ENCODE results near the gene AP3S1. TPM values are rescaled to one million over a fixed set of nuclear protein-coding genes. Genes with fewer than 3 reads are reported as not detected.

The AP3S1 gene
- total and polyA plus RNA-seq, 2 of the 13 experiments (the other 11 are each of a cell fraction or from before 2014, with no cell fraction given), result 50.5 to 85.9 TPM

DNA sequence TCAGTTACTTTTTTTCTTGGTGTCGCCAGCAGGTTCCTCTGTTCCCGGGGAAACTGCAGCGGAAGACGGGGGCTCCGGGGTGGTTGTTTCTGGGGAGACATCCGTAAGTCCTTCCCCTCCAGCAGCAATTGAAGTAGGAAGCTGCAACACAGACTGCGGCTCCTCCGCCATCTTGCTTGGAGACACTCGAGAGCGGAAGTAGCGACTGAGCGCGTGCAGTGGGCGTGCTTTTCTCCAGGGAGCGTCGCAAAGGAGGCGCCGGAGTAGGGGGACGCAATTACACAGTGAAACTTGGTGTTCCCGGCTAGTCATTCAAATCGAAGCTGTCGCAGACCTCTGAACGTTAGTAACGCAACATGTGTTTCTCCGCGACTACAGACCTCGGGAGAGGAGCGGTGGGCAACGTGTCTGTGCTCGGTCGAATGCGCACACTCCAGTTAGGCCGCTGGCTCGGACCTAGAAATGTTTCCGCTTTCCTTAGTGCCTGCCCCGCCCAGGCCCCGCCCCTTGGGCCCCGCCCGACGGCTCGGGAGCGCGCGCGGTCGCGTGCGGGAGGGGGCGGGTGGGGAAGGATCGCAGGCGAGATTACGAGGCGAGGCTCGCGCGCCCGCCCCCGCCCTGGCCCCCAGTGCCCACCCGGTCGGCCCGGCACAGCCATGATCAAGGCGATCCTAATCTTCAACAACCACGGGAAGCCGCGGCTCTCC lies at the start of gene AP3S1, which contains the start of gene ATG12 (continued):
- TF ChIP-seq, protein P1, sequence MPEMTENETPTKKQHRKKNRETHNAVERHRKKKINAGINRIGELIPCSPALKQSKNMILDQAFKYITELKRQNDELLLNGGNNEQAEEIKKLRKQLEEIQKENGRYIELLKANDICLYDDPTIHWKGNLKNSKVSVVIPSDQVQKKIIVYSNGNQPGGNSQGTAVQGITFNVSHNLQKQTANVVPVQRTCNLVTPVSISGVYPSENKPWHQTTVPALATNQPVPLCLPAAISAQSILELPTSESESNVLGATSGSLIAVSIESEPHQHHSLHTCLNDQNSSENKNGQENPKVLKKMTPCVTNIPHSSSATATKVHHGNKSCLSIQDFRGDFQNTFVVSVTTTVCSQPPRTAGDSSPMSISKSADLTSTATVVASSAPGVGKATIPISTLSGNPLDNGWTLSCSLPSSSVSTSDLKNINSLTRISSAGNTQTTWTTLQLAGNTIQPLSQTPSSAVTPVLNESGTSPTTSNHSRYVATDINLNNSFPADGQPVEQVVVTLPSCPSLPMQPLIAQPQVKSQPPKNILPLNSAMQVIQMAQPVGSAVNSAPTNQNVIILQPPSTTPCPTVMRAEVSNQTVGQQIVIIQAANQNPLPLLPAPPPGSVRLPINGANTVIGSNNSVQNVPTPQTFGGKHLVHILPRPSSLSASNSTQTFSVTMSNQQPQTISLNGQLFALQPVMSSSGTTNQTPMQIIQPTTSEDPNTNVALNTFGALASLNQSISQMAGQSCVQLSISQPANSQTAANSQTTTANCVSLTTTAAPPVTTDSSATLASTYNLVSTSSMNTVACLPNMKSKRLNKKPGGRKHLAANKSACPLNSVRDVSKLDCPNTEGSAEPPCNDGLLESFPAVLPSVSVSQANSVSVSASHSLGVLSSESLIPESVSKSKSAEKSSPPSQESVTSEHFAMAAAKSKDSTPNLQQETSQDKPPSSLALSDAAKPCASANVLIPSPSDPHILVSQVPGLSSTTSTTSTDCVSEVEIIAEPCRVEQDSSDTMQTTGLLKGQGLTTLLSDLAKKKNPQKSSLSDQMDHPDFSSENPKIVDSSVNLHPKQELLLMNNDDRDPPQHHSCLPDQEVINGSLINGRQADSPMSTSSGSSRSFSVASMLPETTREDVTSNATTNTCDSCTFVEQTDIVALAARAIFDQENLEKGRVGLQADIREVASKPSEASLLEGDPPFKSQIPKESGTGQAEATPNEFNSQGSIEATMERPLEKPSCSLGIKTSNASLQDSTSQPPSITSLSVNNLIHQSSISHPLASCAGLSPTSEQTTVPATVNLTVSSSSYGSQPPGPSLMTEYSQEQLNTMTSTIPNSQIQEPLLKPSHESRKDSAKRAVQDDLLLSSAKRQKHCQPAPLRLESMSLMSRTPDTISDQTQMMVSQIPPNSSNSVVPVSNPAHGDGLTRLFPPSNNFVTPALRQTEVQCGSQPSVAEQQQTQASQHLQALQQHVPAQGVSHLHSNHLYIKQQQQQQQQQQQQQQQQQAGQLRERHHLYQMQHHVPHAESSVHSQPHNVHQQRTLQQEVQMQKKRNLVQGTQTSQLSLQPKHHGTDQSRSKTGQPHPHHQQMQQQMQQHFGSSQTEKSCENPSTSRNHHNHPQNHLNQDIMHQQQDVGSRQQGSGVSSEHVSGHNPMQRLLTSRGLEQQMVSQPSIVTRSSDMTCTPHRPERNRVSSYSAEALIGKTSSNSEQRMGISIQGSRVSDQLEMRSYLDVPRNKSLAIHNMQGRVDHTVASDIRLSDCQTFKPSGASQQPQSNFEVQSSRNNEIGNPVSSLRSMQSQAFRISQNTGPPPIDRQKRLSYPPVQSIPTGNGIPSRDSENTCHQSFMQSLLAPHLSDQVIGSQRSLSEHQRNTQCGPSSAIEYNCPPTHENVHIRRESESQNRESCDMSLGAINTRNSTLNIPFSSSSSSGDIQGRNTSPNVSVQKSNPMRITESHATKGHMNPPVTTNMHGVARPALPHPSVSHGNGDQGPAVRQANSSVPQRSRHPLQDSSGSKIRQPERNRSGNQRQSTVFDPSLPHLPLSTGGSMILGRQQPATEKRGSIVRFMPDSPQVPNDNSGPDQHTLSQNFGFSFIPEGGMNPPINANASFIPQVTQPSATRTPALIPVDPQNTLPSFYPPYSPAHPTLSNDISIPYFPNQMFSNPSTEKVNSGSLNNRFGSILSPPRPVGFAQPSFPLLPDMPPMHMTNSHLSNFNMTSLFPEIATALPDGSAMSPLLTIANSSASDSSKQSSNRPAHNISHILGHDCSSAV (CRISPR knock-in tag; IDR thresholded peaks at IDR 0.05; ENCODE audit: borderline replicate concordance), result no peak
- peak; percentile 60; the same call in 1 of the 2 replicates for TF ChIP-seq CBX5 (CRISPR knock-in tag; IDR thresholded peaks at IDR 0.05; ENCODE audit: borderline replicate concordance)
- TF ChIP-seq ZNF12 (CRISPR knock-in tag; IDR thresholded peaks at IDR 0.05), result no peak; the same call in 1 of the 2 replicates
- TF ChIP-seq ZNF230 (CRISPR knock-in tag; IDR thresholded peaks at IDR 0.05), result no peak; the same call in 1 of the 2 replicates
- peak; percentile 88; the same call in 1 of the 2 replicates for TF ChIP-seq ZFP36L1 (CRISPR knock-in tag; IDR thresholded peaks at IDR 0.05)
- peak; percentile 82 for TF ChIP-seq RBFOX2 (IDR thresholded peaks at IDR 0.05; ENCODE audit: low read depth, low read length)
- TF ChIP-seq ZNF781 (CRISPR knock-in tag; IDR thresholded peaks at IDR 0.05; ENCODE audit: borderline replicate concordance, not compliant biosample characterization), result peak; percentile 79
- TF ChIP-seq ZNF563 (CRISPR knock-in tag; IDR thresholded peaks at IDR 0.05), result peak; percentile 50
- TF ChIP-seq SCMH1 (CRISPR knock-in tag; IDR thresholded peaks at IDR 0.05; ENCODE audit: borderline replicate concordance), result no peak
- TF ChIP-seq FOXJ3 (CRISPR knock-in tag; IDR thresholded peaks at IDR 0.05; ENCODE audit: borderline replicate concordance), result peak; percentile 46; the same call in 1 of the 2 replicates
- TF ChIP-seq ISL2 (CRISPR knock-in tag; IDR thresholded peaks at IDR 0.05), result peak; percentile 60
- TF ChIP-seq, protein P2, sequence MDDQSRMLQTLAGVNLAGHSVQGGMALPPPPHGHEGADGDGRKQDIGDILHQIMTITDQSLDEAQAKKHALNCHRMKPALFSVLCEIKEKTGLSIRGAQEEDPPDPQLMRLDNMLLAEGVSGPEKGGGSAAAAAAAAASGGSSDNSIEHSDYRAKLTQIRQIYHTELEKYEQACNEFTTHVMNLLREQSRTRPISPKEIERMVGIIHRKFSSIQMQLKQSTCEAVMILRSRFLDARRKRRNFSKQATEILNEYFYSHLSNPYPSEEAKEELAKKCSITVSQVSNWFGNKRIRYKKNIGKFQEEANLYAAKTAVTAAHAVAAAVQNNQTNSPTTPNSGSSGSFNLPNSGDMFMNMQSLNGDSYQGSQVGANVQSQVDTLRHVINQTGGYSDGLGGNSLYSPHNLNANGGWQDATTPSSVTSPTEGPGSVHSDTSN (CRISPR knock-in tag; IDR thresholded peaks at IDR 0.05; ENCODE audit: borderline replicate concordance), result no peak
- peak; percentile 64; the same call in 1 of the 2 replicates for TF ChIP-seq ZNF431 (CRISPR knock-in tag; IDR thresholded peaks at IDR 0.05; ENCODE audit: borderline replicate concordance, low read depth)
- no peak; the same call in 1 of the 2 replicates for TF ChIP-seq HMG20A (CRISPR knock-in tag; IDR thresholded peaks at IDR 0.05; ENCODE audit: borderline replicate concordance)
- TF ChIP-seq ZNF598 (CRISPR knock-in tag; IDR thresholded peaks at IDR 0.05; ENCODE audit: borderline replicate concordance), result peak; percentile 82
- TF ChIP-seq, protein P3, sequence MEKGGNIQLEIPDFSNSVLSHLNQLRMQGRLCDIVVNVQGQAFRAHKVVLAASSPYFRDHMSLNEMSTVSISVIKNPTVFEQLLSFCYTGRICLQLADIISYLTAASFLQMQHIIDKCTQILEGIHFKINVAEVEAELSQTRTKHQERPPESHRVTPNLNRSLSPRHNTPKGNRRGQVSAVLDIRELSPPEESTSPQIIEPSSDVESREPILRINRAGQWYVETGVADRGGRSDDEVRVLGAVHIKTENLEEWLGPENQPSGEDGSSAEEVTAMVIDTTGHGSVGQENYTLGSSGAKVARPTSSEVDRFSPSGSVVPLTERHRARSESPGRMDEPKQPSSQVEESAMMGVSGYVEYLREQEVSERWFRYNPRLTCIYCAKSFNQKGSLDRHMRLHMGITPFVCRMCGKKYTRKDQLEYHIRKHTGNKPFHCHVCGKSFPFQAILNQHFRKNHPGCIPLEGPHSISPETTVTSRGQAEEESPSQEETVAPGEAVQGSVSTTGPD (CRISPR knock-in tag; IDR thresholded peaks at IDR 0.05), result no peak
- TF ChIP-seq ZNF839 (CRISPR knock-in tag; IDR thresholded peaks at IDR 0.05; ENCODE audit: borderline replicate concordance), result no peak
- no peak; the same call in 1 of the 2 replicates for TF ChIP-seq MEIS1 (CRISPR knock-in tag; IDR thresholded peaks at IDR 0.05; ENCODE audit: borderline replicate concordance)

Data from HepG2 (cell line).